Measurements from ENCODE around the gene MPST.

MPST gene

DNA sequence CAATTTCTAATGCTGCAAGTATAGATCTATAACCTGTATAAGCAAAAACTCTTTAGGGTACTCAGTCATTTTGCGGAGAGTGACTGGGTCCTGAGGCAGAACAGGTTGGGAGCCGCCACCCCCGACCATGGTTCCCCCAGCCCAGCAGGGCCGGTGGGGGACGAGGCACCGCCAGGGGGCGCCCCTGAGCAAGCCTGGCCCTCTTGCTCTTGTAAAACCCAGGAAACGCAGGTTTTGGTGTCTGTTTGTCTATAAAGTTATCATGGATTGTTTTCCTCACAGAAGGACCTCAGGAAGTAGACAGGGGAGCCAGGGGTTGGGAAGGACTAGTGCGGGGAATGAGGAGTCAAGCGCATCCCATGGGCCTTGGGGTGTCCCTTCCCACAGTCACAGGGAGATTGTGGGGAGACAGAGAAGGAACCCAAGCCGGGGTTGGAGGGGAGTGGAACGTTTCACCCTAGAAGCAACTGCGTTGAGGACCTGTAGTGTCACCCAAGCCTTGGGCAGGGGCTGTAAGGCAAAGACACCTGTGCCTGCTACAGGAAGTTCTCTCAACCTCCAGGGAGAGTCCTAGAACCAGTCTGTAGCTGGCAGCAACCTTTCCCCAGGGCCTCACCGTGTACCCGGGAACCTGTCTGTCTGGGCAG, 58.4 kb downstream of the MPST start:
- DNase-seq (ENCODE audit: low spot score), result peak; percentile 85
- FAIRE-seq, result no peak

DNA sequence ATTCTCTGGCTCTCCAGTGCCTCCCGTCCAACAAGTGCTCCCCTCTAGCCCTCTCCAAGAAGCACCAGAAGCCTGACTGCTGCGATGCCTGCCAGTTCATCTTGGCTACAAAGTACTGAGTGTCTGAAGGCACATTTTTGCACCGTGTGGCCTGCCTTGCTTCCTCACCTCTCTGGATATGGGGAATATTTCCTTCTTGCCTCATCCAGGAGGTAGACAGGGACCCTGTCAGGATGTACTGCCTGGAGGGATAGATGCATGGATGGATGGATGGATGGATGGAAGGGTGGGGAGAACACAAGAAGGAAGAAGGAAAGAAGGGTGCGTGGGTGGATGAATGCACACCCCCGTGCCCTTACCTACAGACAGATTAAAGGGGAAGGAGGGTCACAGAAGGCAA, 59.6 kb downstream of the MPST start:
- FAIRE-seq, result peak; percentile 58
- DNase-seq (ENCODE audit: low spot score), result no peak

All from urothelium cell line (cell line).